ENCODE measurements around the gene PLOD3.

Gene PLOD3

GRCh38 chr7:101163279-101164070 lies 53.9 kb downstream of the PLOD3 start:
- no peak for DNase-seq

- no peak for DNase-seq
Observed at GRCh38 chr7:101162551-101163278, 54.7 kb downstream of the PLOD3 start.

GRCh38 chr7:101161692-101162471 lies 55.5 kb downstream of the PLOD3 start:
- DNase-seq, result no peak

GRCh38 chr7:101160910-101161309 lies 56.5 kb downstream of the PLOD3 start:
- no peak for DNase-seq

- DNase-seq, result no peak
Observed at GRCh38 chr7:101159696-101160674, 57.4 kb downstream of the PLOD3 start.

- no peak for DNase-seq
Observed at GRCh38 chr7:101156866-101157589, 60.4 kb downstream of the PLOD3 start.

- DNase-seq, result no peak
Observed at GRCh38 chr7:101156277-101156676, 61.1 kb downstream of the PLOD3 start.

All from NCI-H2029 treated with DMSO at 0.1 percent for 48 hours (cell line).